Measurements from ENCODE around the gene ZNF540.
A peak's percentile ranks its signal among the peaks of the same experiment; 100 is the strongest.

The ZNF540 gene

DNA sequence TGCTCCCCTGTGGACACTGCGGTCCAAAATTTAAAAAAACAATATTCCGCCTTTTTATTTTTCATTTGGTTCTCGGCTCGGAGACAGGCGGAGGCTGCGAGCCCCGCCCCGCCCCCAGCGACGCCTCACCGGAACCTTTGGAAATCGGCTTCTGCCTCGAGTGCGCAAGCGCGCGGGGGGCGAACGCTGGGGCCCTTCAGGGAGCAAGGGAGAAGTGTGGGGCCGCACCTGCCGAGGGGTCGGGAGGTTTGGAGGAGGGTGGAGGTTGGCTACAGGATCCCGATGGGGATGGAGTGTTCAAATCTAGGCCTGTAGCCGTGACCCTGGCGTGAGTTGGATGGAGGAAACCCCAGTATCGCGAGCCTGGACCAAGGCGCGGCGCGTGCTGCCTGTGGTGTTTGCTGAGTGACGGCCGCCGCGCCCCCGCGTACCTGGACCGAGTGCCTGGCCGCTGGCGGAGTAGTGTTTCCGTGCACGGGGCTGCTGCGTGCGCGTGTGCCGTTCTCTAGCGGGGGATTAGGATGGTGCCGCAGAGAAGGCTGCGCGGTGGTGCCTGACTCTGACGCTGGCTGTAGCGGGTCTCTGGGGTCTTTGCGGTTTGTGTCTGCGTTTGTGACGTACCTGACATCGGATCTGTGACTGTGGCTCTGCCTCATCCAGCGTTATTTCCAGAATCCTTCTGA lies 61.2 kb downstream of the ZNF540 start:
- TF ChIP-seq CEBPB (IDR thresholded peaks at IDR 0.05) (no peak; the same call in 1 of the 2 replicates), REST (IDR thresholded peaks at IDR 0.05; ENCODE audit: low read depth) (no peak), USF1 (IDR thresholded peaks at IDR 0.05) (peak; percentile 69), YY1 (IDR thresholded peaks at IDR 0.05; ENCODE audit: low read depth) (0 out of 2 replicates have a peak, but pooled peaks have one; percentile 22), CREB1 (IDR thresholded peaks at IDR 0.05; ENCODE audit: low read depth) (no peak), NFIC (IDR thresholded peaks at IDR 0.05) (no peak), EP300 (IDR thresholded peaks at IDR 0.05; ENCODE audit: borderline replicate concordance) (no peak), ZBTB7A (IDR thresholded peaks at IDR 0.05; ENCODE audit: low read depth) (peak; percentile 33; the same call in 1 of the 2 replicates), RAD21 (IDR thresholded peaks at IDR 0.05; ENCODE audit: low read depth) (no peak), TAF1 (IDR thresholded peaks at IDR 0.05; ENCODE audit: low read depth) (peak; percentile 18; the same call in 1 of the 2 replicates), FOXM1 (IDR thresholded peaks at IDR 0.05; ENCODE audit: borderline replicate concordance, low read depth) (no peak), EGR1 (IDR thresholded peaks at IDR 0.05) (peak; percentile 58; the same call in 1 of the 2 replicates), TCF12 (IDR thresholded peaks at IDR 0.05; ENCODE audit: low read depth) (no peak), TEAD4 (IDR thresholded peaks at IDR 0.05) (no peak; the same call in 1 of the 2 replicates)
- TF ChIP-seq, protein P1, sequence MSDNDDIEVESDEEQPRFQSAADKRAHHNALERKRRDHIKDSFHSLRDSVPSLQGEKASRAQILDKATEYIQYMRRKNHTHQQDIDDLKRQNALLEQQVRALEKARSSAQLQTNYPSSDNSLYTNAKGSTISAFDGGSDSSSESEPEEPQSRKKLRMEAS (IDR thresholded peaks at IDR 0.05), result peak; percentile 86
